ENCODE data around the gene SSBP2.

The SSBP2 gene

GRCh38 chr5:81365541-81365940 is 385.4 kb downstream of the SSBP2 start:
- no peak for DNase-seq

GRCh38 chr5:81363093-81363871 is 387.6 kb downstream of the SSBP2 start:
- no peak for DNase-seq

Data from activated T-cell treated with anti-CD3 and anti-CD28 coated beads for 4 hours (primary cell).